Stomach (tissue), 4 donors: ENCODE results near the gene SORCS2.

ENCODE experiments used
- CTCF ChIP-seq, 7 experiments: fragments of 450-650 bp in 4 of 7; fragments of 200-600 bp in 3 of 7; sonication (generic) in 3 of 7; IDR thresholded peaks; one replicate each; pipeline ENCODE4 v1.5.1; 2016 to 2019; ENCODE audit warnings: antibody characterized with exemption in 7 of 7, control low read depth in 2 of 7, mild to moderate bottlenecking in 1 of 7
- POLR2A ChIP-seq, 4 donors: fragments of 450-650 bp; IDR thresholded peaks; one replicate each; pipeline ENCODE4 v1.6.1; 2016; ENCODE audit warnings: antibody characterized with exemption in 4 of 4, control low read depth in 2 of 4, mild to moderate bottlenecking in 1 of 4, moderate library complexity in 1 of 4
- POLR2AphosphoS5 ChIP-seq, 3 donors: sonication (generic); formaldehyde crosslinking; IDR thresholded peaks; one replicate each; pipeline ENCODE4 v1.6.1; 2016; ENCODE audit warnings: antibody characterized with exemption in 3 of 3

DNA sequence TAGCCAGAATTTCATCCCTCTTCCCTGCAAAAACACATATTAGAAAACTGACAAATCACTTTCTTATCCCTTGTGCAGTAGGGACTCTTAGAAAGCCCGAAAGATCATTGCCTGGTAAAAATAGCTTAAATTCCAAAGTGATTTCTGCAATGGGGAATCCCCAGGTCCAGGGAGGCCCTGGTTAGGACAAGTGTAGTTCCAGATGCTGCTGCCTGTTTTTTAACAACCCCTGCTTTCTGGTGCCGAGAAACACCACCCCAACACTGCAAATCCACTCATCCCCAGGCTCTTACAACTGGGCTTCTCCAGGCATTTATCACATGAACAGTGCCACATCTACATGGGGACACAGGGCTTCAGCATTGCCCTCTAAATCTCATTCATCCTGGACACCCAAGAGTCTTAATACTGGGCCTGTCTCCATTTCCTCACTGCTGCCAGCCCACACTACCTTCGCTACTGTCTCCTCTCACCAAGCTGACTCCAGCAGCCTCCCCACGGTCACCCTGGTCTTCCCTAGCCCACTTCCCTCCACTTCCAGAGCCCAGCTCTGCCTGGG, 354.6 kb downstream of the SORCS2 start:
- TF ChIP-seq CTCF (IDR thresholded peaks at IDR 0.05): no peak
- no peak for TF ChIP-seq POLR2A (IDR thresholded peaks at IDR 0.05)
- no peak for TF ChIP-seq POLR2AphosphoS5 (IDR thresholded peaks at IDR 0.05)
